GM12874 (cell line): Measurements from ENCODE around the gene SH3GL2.

Source experiments
- CTCF ChIP-seq: IDR thresholded peaks from 2 replicates; pipeline ENCODE4 v1.5.1; 2011; ENCODE audit warnings: low read depth, mild to moderate bottlenecking, control low read depth, low read length, moderate library complexity; ENCODE audit not compliant: insufficient read depth

Gene SH3GL2

GRCh38 chr9:17578911-17579793 lies at the start of gene SH3GL2:
Gene SH3GL2, plus strand, starts transcription at chr9:17579066.
- no peak for TF ChIP-seq CTCF

- TF ChIP-seq CTCF, result peak; percentile 44; the same call in 1 of the 2 replicates
Measured at GRCh38 chr9:17531642-17532254, 47.1 kb upstream of the SH3GL2 start.

GRCh38 chr9:17532461-17532860 lies 46.4 kb upstream of the SH3GL2 start:
- no peak for TF ChIP-seq CTCF

GRCh38 chr9:17535176-17535575 lies 43.7 kb upstream of the SH3GL2 start:
- TF ChIP-seq CTCF, result no peak

GRCh38 chr9:17536027-17536426 lies 42.8 kb upstream of the SH3GL2 start:
- no peak for TF ChIP-seq CTCF

GRCh38 chr9:17551023-17551422 lies 27.8 kb upstream of the SH3GL2 start:
- TF ChIP-seq CTCF, result no peak

- TF ChIP-seq CTCF, result no peak
Measured at GRCh38 chr9:17555362-17556054, 23.4 kb upstream of the SH3GL2 start.
